ENCODE data around the gene NTRK2. TPM values are rescaled to one million over a fixed set of nuclear protein-coding genes. Genes with fewer than 3 reads are reported as not detected.

NTRK2 gene
- total and polyA plus RNA-seq, 4 donors = 0.88 to 48.1 (median 28.2) TPM

DNA sequence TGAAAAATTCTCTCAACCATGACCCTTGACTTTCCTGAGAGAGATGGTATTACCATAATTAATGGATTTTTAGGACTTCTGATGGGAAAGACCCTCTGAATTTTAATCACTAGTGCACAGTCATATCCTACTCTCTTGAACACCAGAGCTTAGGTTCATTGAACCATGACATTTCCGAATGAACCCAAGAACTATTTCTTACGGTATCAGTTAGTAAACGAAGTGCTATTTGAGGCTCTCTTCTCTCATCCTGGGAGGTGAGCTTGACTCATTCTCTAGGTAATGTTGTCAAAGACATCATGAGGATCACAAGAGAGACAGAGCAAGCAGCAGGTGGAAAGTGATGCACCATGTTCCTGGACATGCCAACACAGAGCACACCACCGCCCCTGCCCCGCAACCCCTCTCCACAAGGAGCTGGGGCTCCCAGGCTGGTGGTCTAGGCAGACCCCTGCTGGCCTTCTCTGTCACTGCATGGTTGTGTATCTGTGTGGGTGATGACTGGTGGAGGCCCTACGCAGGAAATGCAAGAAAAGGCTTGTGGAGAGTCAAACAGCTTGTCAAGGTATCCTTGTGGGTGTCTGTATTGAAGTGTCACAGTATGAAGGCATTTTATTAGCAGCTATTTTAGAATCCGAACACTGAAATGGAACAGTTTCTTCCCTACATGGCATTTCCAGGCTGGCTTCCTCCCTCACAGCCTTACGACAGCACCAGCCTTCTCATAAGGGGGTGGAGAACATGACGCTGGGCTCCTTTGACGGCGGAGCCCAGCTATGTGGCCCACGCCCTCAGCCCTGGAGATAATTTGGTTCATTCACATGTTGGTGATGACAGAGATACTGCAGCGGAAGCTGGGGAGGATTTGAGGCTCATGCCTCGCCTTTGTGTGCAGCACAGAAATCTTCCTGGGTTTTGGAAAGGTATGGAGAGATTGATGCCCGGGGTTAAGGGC, 297.6 kb downstream of the NTRK2 start:
- Histone ChIP-seq H3K36me3 (ENCODE audit: control insufficient read depth in 1 of 2, insufficient read depth in 2 of 2, low read length in 1 of 2) (no peaks in the 10 kb centered on the region), H3K4me1 (ENCODE audit: control insufficient read depth in 1 of 2, insufficient read depth in 2 of 2, low read length in 2 of 2) (no peaks in the 10 kb centered on the region), H3K9me3 (ENCODE audit: control insufficient read depth, low read length) (no peaks in the 10 kb centered on the region), H3K27me3 (ENCODE audit: control insufficient read depth in 1 of 2, insufficient read depth in 2 of 2, low read length in 1 of 2) (no peaks in the 10 kb centered on the region), H3K4me3 (ENCODE audit: low read length in 2 of 2) (no peak overlapping the region), H3K27ac (ENCODE audit: low read depth in 1 of 2, low read length in 2 of 2) (no peak overlapping the region)
- DNase-seq (no peak), ATAC-seq (ENCODE audit: low FRiP score) (no peak)
- 90 to 92% methylated on average over 15 of the region's 15 CpGs for WGBS, 2 donors
- intact Hi-C loops (cut with DNase I) = no loop called here

DNA sequence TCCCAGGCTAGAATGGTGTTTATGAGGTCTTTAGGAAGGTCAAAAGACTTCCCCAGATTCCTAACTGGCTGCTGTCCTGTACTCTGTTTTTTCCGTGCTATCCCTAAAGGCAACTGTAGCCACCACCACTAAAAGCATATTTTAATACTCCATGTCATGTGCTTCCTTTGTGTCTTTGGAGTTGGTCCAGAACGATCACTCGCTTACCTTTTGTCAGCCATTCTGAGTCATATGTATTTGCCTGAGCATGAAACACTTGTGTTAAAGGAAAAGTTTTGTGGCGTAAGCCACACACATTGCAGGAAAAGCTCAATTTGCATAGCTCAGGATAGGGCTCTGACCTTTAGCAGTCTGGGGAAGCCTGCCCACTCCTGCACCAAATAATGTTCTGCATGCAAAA, 299.6 kb downstream of the NTRK2 start:
- 78 to 79% methylated on average over 4 of the region's 4 CpGs for whole genome bisulfite sequencing, 2 donors
- H3K27ac ChIP-seq (ENCODE audit: low read depth in 1 of 2, low read length in 2 of 2) = no peak overlapping the region
- no peaks in the 10 kb centered on the region for H3K27me3 ChIP-seq (ENCODE audit: control insufficient read depth in 1 of 2, insufficient read depth in 2 of 2, low read length in 1 of 2)
- H3K9me3 ChIP-seq (ENCODE audit: control insufficient read depth, low read length) = no peaks in the 10 kb centered on the region
- H3K4me1 ChIP-seq (ENCODE audit: control insufficient read depth in 1 of 2, insufficient read depth in 2 of 2, low read length in 2 of 2) = no peaks in the 10 kb centered on the region
- no peaks in the 10 kb centered on the region for H3K36me3 ChIP-seq (ENCODE audit: control insufficient read depth in 1 of 2, insufficient read depth in 2 of 2, low read length in 1 of 2)
- ATAC-seq (ENCODE audit: low FRiP score) (no peak), DNase-seq (no peak)
- intact Hi-C loops (cut with DNase I) = no loop called here
- H3K4me3 ChIP-seq (ENCODE audit: low read length in 2 of 2) = no peak overlapping the region

DNA sequence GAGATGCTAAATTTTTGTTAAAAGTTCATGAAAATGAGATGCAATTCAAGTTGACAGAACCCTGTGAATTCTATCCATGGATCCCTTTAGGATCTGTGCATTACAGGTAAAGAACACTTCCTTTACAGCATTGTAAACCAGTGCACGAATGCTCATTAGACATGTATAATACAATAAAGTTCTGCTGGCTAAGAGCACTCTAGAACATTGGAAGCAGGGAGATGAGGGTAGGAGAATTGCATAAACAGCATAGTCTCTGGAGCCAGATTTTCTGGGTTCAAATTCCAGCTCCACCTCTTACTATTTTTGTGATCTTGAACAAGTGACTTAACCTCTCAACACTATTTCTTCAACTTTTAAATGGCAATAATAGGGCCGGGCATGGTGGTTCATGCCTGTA, 300.2 kb downstream of the NTRK2 start:
- H3K27me3 ChIP-seq (ENCODE audit: control insufficient read depth in 1 of 2, insufficient read depth in 2 of 2, low read length in 1 of 2) = no peaks in the 10 kb centered on the region
- H3K9me3 ChIP-seq (ENCODE audit: control insufficient read depth, low read length) = no peaks in the 10 kb centered on the region
- intact Hi-C loops (cut with DNase I) = no loop called here
- H3K4me3 ChIP-seq (ENCODE audit: low read length in 2 of 2) = no peak overlapping the region
- 90 to 93% methylated on average over 2 of the region's 2 CpGs for WGBS, 2 donors
- no peak overlapping the region for H3K27ac ChIP-seq (ENCODE audit: low read depth in 1 of 2, low read length in 2 of 2)
- DNase-seq (no peak), ATAC-seq (ENCODE audit: low FRiP score) (no peak)
- no peaks in the 10 kb centered on the region for H3K4me1 ChIP-seq (ENCODE audit: control insufficient read depth in 1 of 2, insufficient read depth in 2 of 2, low read length in 2 of 2)
- no peaks in the 10 kb centered on the region for H3K36me3 ChIP-seq (ENCODE audit: control insufficient read depth in 1 of 2, insufficient read depth in 2 of 2, low read length in 1 of 2)

DNA sequence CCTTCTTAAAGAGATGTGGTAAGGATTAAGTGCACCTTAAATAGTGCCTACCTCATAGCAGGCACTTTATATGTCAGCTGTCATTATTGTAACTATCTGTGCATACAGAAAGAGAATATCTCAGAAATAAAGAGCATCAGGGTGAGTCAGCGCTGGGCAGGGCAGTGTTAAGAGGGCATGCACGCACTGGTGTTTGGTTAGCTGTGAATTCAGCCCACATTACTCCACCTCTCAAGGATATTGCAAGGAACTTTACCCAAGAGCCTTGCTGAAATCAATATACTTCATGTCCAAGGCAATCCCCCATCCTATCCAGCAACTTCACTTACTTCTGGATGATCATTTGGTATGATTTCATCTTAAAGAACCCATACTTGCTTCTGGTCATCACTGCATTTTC, 300.9 kb downstream of the NTRK2 start:
- 43 to 92% methylated on average over 2 of the region's 2 CpGs for WGBS, 2 donors
- Histone ChIP-seq H3K9me3 (ENCODE audit: control insufficient read depth, low read length) (no peaks in the 10 kb centered on the region), H3K4me3 (ENCODE audit: low read length in 2 of 2) (no peak overlapping the region), H3K36me3 (ENCODE audit: control insufficient read depth in 1 of 2, insufficient read depth in 2 of 2, low read length in 1 of 2) (no peaks in the 10 kb centered on the region), H3K27me3 (ENCODE audit: control insufficient read depth in 1 of 2, insufficient read depth in 2 of 2, low read length in 1 of 2) (no peaks in the 10 kb centered on the region), H3K27ac (ENCODE audit: low read depth in 1 of 2, low read length in 2 of 2) (no peak overlapping the region), H3K4me1 (ENCODE audit: control insufficient read depth in 1 of 2, insufficient read depth in 2 of 2, low read length in 2 of 2) (no peaks in the 10 kb centered on the region)
- ATAC-seq (ENCODE audit: low FRiP score) (no peak), DNase-seq (no peak)
- intact Hi-C loops (cut with DNase I) = no loop called here

DNA sequence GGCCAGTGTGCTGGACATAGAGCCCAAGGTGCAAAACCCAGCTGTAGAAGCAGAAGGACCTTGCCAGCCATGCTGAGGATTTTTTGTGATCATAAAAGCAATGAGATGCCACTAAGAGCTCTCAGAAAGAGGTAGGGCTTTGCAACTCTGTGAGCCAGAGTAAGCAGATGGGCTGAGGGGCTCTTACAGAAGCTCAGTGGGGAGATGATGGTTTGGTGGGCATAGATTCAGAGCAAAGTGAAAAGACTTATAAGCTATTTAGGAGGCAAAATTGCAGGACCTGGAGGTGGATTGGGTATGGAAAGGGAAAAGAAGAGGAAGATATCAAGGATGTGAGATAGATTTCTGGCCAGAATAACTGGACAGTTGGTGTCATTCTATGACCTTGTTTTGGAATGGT, 302.0 kb downstream of the NTRK2 start:
- Histone ChIP-seq H3K27me3 (ENCODE audit: control insufficient read depth in 1 of 2, insufficient read depth in 2 of 2, low read length in 1 of 2) (no peaks in the 10 kb centered on the region), H3K4me1 (ENCODE audit: control insufficient read depth in 1 of 2, insufficient read depth in 2 of 2, low read length in 2 of 2) (no peaks in the 10 kb centered on the region), H3K9me3 (ENCODE audit: control insufficient read depth, low read length) (no peaks in the 10 kb centered on the region), H3K4me3 (ENCODE audit: low read length in 2 of 2) (no peak overlapping the region), H3K27ac (ENCODE audit: low read depth in 1 of 2, low read length in 2 of 2) (no peak overlapping the region), H3K36me3 (ENCODE audit: control insufficient read depth in 1 of 2, insufficient read depth in 2 of 2, low read length in 1 of 2) (no peaks in the 10 kb centered on the region)
- ATAC-seq (ENCODE audit: low FRiP score) (no peak), DNase-seq (no peak)
- intact Hi-C loops (cut with DNase I) = no loop called here

DNA sequence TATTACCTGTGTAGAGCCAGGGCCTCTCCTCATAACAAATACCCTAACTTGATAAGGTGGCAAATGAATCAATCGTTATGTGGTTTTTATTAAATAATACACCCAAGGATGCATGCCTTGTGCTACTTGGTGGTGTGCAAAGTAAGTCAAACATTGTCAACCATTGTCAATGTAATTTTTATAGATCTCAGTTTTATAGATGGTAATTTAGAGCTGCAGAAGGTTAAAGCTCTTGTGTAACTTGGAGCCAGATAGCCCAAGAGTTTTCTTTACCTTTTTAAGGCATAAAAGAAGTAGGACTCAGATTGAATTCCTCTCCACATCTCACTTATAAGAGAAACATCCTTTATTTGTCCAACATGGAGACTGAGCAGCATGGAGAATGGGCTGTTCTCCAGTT, 304.7 kb downstream of the NTRK2 start:
- WGBS, 2 donors = 88 to 90% methylated on average over 1 of the region's 1 CpG
- no peaks in the 10 kb centered on the region for H3K9me3 ChIP-seq (ENCODE audit: control insufficient read depth, low read length)
- no peaks in the 10 kb centered on the region for H3K27me3 ChIP-seq (ENCODE audit: control insufficient read depth in 1 of 2, insufficient read depth in 2 of 2, low read length in 1 of 2)
- intact Hi-C loops (cut with DNase I) = no loop called here
- H3K4me1 ChIP-seq (ENCODE audit: control insufficient read depth in 1 of 2, insufficient read depth in 2 of 2, low read length in 2 of 2) = no peaks in the 10 kb centered on the region
- no peaks in the 10 kb centered on the region for H3K36me3 ChIP-seq (ENCODE audit: control insufficient read depth in 1 of 2, insufficient read depth in 2 of 2, low read length in 1 of 2)
- ATAC-seq (ENCODE audit: low FRiP score) (no peak), DNase-seq (no peak)
- H3K27ac ChIP-seq (ENCODE audit: low read depth in 1 of 2, low read length in 2 of 2) = no peak overlapping the region
- H3K4me3 ChIP-seq (ENCODE audit: low read length in 2 of 2) = no peak overlapping the region

DNA sequence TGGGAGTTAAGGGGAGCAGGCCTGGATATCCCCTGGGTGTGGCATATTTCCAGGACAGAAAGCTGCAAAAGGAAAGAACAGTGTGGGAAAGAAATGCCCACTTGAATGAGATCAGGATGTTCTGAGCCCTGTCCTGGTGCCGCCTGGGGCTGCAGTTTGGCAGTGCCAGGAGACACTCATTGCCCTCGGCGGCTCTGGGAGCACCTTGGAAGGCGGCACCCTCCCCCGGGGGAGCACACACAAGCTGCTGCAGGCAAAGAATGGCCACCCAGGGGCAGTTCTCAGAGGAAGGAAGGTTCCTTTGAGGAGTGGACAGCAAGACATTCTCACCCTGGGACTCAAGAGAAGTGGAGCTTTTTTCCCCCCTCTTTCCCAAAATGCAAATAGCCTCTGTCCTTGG, 305.3 kb downstream of the NTRK2 start:
- intact Hi-C loops (cut with DNase I) = no loop called here
- Histone ChIP-seq H3K27ac (ENCODE audit: low read depth in 1 of 2, low read length in 2 of 2) (no peak overlapping the region), H3K36me3 (ENCODE audit: control insufficient read depth in 1 of 2, insufficient read depth in 2 of 2, low read length in 1 of 2) (no peaks in the 10 kb centered on the region), H3K9me3 (ENCODE audit: control insufficient read depth, low read length) (no peaks in the 10 kb centered on the region), H3K27me3 (ENCODE audit: control insufficient read depth in 1 of 2, insufficient read depth in 2 of 2, low read length in 1 of 2) (no peaks in the 10 kb centered on the region), H3K4me1 (ENCODE audit: control insufficient read depth in 1 of 2, insufficient read depth in 2 of 2, low read length in 2 of 2) (no peaks in the 10 kb centered on the region), H3K4me3 (ENCODE audit: low read length in 2 of 2) (no peak overlapping the region)
- DNase-seq (no peak), ATAC-seq (ENCODE audit: low FRiP score) (no peak)
- 86 to 90% methylated on average over 5 of the region's 5 CpGs for WGBS, 2 donors

DNA sequence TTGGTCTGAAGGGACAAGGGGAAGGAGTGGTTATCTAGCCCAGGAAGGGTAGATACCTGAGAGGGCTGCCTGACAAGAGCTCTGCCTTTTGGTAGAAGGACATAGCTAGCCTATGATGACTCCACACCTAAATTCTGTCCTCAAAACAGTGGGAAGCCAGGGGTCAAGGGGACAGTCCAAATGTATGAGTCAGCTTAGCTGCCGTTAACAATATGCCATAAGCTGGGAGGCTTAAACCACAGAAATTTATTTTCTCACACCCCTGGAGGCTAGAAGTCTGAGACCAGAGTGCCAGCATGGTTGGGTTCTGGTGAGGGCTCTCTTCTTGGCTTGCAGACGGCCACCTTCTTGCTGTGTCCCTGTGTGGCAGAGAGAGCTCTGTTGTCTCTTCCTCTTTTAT, 306.4 kb downstream of the NTRK2 start:
- no peak for DNase-seq
- Histone ChIP-seq H3K4me3 (ENCODE audit: low read length in 2 of 2) (no peak overlapping the region), H3K9me3 (ENCODE audit: control insufficient read depth, low read length) (no peaks in the 10 kb centered on the region), H3K36me3 (ENCODE audit: control insufficient read depth in 1 of 2, insufficient read depth in 2 of 2, low read length in 1 of 2) (no peaks in the 10 kb centered on the region), H3K27ac (ENCODE audit: low read depth in 1 of 2, low read length in 2 of 2) (no peak overlapping the region), H3K27me3 (ENCODE audit: control insufficient read depth in 1 of 2, insufficient read depth in 2 of 2, low read length in 1 of 2) (no peaks in the 10 kb centered on the region), H3K4me1 (ENCODE audit: control insufficient read depth in 1 of 2, insufficient read depth in 2 of 2, low read length in 2 of 2) (no peaks in the 10 kb centered on the region)
- intact Hi-C loops (cut with DNase I) = no loop called here
- WGBS, 2 donors = 48 to 64% methylated on average over 2 of the region's 2 CpGs
- ATAC-seq (ENCODE audit: low FRiP score) = no peak

DNA sequence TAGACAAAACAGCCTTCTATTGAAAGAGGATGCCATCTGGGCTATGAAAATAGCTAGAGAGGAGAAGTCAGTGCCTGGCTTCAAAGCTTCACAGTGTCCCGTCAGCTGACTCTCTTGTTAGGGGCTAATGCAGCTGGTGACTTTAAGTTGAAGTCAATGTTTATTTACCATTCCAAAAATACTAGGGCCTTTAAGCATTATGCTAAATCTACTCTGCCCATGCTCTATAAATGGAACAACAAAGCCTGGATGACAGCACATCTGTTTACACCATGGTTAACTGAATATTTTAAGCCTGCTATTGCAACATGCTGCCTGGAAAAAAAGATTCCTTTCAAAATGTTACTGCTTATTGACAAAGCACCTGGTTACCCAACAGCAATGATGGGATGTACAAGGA, 309.1 kb downstream of the NTRK2 start:
- no peaks in the 10 kb centered on the region for H3K36me3 ChIP-seq (ENCODE audit: control insufficient read depth in 1 of 2, insufficient read depth in 2 of 2, low read length in 1 of 2)
- intact Hi-C loops (cut with DNase I) = no loop called here
- no peaks in the 10 kb centered on the region for H3K4me1 ChIP-seq (ENCODE audit: control insufficient read depth in 1 of 2, insufficient read depth in 2 of 2, low read length in 2 of 2)
- ATAC-seq (ENCODE audit: low FRiP score) (no peak), DNase-seq (no peak)
- no peaks in the 10 kb centered on the region for H3K9me3 ChIP-seq (ENCODE audit: control insufficient read depth, low read length)
- no peak overlapping the region for H3K27ac ChIP-seq (ENCODE audit: low read depth in 1 of 2, low read length in 2 of 2)
- H3K27me3 ChIP-seq (ENCODE audit: control insufficient read depth in 1 of 2, insufficient read depth in 2 of 2, low read length in 1 of 2) = no peaks in the 10 kb centered on the region
- WGBS, 2 donors = 96 to 97% methylated on average over 1 of the region's 1 CpG
- H3K4me3 ChIP-seq (ENCODE audit: low read length in 2 of 2) = no peak overlapping the region
